K562 (cell line): ENCODE data around the gene POLD4. TPM values are rescaled to one million over a fixed set of nuclear protein-coding genes. Genes with fewer than 3 reads are reported as not detected.

ENCODE experiments used
- EGR1 ChIP-seq: fragments of 450-650 bp; conservative IDR thresholded peaks from 2 replicates; pipeline ENCODE4 v1.6.1; 2017; ENCODE audit warnings: mild to moderate bottlenecking
- ELF1 ChIP-seq: fragments of 200-800 bp; sonication (Bioruptor generic); IDR thresholded peaks from 2 replicates; pipeline ENCODE4 v1.6.1; 2016; ENCODE audit warnings: missing genetic modification characterization, missing compliant biosample characterization
- JUND ChIP-seq, 2 experiments: IDR thresholded peaks; 2 replicates in 1 of 2; 3 replicates in 1 of 2; pipeline ENCODE4 v1.6.1; 2011; ENCODE audit warnings: borderline replicate concordance in 2 of 2, low read depth in 2 of 2, low read length in 2 of 2, improper control_type of control experiment in 1 of 2, missing biosample characterization in 1 of 2, missing genetic modification characterization in 1 of 2, missing genetic modification reagents in 1 of 2
- MAZ ChIP-seq, 2 experiments: fragments of 450-650 bp in 1 of 2; sonication (generic) in 1 of 2; formaldehyde crosslinking; IDR thresholded peaks in 1 of 2; conservative IDR thresholded peaks in 1 of 2; 2 replicates each; pipeline versions ENCODE4 v1.4.0 to v1.5.0; 2020; ENCODE audit warnings: mild to moderate bottlenecking in 1 of 2, missing genetic modification reagents in 1 of 2
- NR2C1 ChIP-seq, 2 experiments: fragments of 450-650 bp; IDR thresholded peaks; 2 replicates each; pipeline ENCODE4 v1.6.1; 2017; ENCODE audit warnings: mild to moderate bottlenecking in 2 of 2, antibody characterized with exemption in 1 of 2, inconsistent platforms in 1 of 2, missing compliant biosample characterization in 1 of 2, missing genetic modification characterization in 1 of 2
- RFX7 ChIP-seq: fragments of 250-450 bp; sonication (Bioruptor Pico); IDR thresholded peaks from 2 replicates; pipeline ENCODE4 v1.5.1; 2021; ENCODE audit warnings: mild to moderate bottlenecking
- SETDB1 ChIP-seq: IDR thresholded peaks from one replicate; pipeline ENCODE4 v1.6.1; 2012; ENCODE audit warnings: low read length, control low read depth, inconsistent platforms
- SP1 ChIP-seq: sonication (generic); formaldehyde crosslinking; IDR thresholded peaks from 2 replicates; pipeline ENCODE4 v1.8.1; 2022; ENCODE audit warnings: mild to moderate bottlenecking, missing genetic modification reagents
- SPI1 ChIP-seq: IDR thresholded peaks from 2 replicates; pipeline ENCODE4 v1.6.1; 2011; ENCODE audit warnings: low read depth, low read length, control low read depth, borderline replicate concordance
- ZNF551 ChIP-seq: fragments of 250-450 bp; sonication (Bioruptor Pico); IDR thresholded peaks from 2 replicates; pipeline ENCODE4 v1.5.0; 2021; ENCODE audit warnings: mild to moderate bottlenecking, moderate library complexity
- polyA plus RNA-seq, 8 experiments: library from polyadenylated mRNA; depleted of rRNA in 4 of 8; stranded (reverse) in 5 of 8; unstranded in 3 of 8; fragments of >200 nt; fragmentation: Nextera tagmentation in 2 of 8; fragmentation: Illumina TruSeq in 1 of 8; extraction: Ambion mirVana in 2 of 8; extraction: Trizol in 1 of 8; gene quantifications; 2 replicates each; pipeline versions ENCODE4 v1.2.1 to v1.2.3, GENCODE V29; 2011 to 2014; ENCODE audit warnings: inconsistent platforms in 1 of 8, missing spikeins in 1 of 8
- total RNA-seq, 7 experiments: library from RNA; depleted of rRNA in 6 of 7; stranded (reverse); fragments of >200 nt in 6 of 7; fragmentation: Illumina TruSeq in 2 of 7; extraction: Trizol in 2 of 7; gene quantifications; 2 replicates each; pipeline versions ENCODE4 v1.2.1 to v1.2.3, GENCODE V29; 2011 to 2021; ENCODE audit warnings: low replicate concordance in 1 of 7
- TF ChIP-seq, protein P1 (sequence below), 2 experiments: fragments of 450-650 bp; IDR thresholded peaks; 2 replicates each; pipeline ENCODE4 v1.6.1; 2016; ENCODE audit warnings: mild to moderate bottlenecking in 2 of 2, borderline replicate concordance in 1 of 2, low read depth in 1 of 2, moderate library complexity in 1 of 2
- TF ChIP-seq, protein P2 (sequence below), 2 experiments: fragments of 250-450 bp in 1 of 2; fragments of 450-650 bp in 1 of 2; sonication (Bioruptor Pico) in 1 of 2; IDR thresholded peaks; 2 replicates each; pipeline versions ENCODE4 v1.6.1 to v1.8.0; 2016 to 2021; ENCODE audit warnings: mild to moderate bottlenecking in 2 of 2, moderate library complexity in 2 of 2, missing compliant biosample characterization in 1 of 2, missing genetic modification characterization in 1 of 2
- TF ChIP-seq, protein P3 (sequence below): sonication (generic); IDR thresholded peaks from 2 replicates; pipeline ENCODE4 v1.6.1; 2016
- TF ChIP-seq, protein P4 (sequence below): fragments of 450-650 bp; IDR thresholded peaks from 2 replicates; pipeline ENCODE4 v1.6.1; 2016; ENCODE audit warnings: low read depth, mild to moderate bottlenecking, moderate library complexity

The POLD4 gene
- total and polyA plus RNA-seq, 9 of the 15 experiments (the other 6 are each of a cell fraction or from before 2014, with no cell fraction given): 5.8 to 64.5 (median 18.3) TPM

DNA sequence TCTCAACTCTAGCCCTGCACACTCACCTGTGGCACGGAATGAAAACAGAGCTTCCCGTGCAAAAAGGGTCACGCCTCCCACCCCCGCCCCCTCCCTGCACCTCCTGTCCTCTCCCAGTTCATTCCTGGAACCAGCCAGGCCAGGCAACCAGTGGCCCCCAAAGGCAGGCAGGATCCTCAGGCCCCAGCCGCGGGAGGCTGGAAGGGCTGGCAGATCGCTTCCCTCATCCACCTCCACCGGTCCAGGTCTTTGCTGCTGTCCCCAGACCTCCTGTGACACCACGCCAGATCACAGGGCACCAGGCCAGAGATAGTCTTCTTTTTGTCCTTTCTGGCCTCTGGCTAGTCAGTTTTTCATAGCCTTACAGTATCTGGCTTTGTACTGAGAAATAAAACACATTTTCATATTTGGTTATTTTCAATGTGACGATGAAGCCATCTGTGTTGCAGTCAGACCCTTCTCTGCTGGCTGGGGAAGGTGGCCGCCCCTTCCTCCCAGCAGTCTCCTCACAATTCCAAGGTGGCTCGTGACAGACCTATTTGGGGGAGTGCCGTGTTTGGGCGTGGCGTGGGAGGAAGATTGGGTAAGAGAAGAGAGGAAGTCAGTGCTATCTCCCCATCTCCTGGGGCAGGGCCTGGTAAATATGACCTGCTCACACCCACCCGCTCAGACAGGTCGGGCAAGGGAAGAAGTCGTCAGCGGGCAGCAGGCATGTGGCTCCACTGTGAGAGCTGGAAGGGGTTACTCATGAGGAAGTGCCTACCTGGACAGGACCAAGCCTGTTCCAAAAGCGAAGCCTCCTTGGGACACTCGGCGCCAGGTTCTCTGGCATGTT is 40.9 kb downstream of the POLD4 start (continued):
- TF ChIP-seq, protein P1, sequence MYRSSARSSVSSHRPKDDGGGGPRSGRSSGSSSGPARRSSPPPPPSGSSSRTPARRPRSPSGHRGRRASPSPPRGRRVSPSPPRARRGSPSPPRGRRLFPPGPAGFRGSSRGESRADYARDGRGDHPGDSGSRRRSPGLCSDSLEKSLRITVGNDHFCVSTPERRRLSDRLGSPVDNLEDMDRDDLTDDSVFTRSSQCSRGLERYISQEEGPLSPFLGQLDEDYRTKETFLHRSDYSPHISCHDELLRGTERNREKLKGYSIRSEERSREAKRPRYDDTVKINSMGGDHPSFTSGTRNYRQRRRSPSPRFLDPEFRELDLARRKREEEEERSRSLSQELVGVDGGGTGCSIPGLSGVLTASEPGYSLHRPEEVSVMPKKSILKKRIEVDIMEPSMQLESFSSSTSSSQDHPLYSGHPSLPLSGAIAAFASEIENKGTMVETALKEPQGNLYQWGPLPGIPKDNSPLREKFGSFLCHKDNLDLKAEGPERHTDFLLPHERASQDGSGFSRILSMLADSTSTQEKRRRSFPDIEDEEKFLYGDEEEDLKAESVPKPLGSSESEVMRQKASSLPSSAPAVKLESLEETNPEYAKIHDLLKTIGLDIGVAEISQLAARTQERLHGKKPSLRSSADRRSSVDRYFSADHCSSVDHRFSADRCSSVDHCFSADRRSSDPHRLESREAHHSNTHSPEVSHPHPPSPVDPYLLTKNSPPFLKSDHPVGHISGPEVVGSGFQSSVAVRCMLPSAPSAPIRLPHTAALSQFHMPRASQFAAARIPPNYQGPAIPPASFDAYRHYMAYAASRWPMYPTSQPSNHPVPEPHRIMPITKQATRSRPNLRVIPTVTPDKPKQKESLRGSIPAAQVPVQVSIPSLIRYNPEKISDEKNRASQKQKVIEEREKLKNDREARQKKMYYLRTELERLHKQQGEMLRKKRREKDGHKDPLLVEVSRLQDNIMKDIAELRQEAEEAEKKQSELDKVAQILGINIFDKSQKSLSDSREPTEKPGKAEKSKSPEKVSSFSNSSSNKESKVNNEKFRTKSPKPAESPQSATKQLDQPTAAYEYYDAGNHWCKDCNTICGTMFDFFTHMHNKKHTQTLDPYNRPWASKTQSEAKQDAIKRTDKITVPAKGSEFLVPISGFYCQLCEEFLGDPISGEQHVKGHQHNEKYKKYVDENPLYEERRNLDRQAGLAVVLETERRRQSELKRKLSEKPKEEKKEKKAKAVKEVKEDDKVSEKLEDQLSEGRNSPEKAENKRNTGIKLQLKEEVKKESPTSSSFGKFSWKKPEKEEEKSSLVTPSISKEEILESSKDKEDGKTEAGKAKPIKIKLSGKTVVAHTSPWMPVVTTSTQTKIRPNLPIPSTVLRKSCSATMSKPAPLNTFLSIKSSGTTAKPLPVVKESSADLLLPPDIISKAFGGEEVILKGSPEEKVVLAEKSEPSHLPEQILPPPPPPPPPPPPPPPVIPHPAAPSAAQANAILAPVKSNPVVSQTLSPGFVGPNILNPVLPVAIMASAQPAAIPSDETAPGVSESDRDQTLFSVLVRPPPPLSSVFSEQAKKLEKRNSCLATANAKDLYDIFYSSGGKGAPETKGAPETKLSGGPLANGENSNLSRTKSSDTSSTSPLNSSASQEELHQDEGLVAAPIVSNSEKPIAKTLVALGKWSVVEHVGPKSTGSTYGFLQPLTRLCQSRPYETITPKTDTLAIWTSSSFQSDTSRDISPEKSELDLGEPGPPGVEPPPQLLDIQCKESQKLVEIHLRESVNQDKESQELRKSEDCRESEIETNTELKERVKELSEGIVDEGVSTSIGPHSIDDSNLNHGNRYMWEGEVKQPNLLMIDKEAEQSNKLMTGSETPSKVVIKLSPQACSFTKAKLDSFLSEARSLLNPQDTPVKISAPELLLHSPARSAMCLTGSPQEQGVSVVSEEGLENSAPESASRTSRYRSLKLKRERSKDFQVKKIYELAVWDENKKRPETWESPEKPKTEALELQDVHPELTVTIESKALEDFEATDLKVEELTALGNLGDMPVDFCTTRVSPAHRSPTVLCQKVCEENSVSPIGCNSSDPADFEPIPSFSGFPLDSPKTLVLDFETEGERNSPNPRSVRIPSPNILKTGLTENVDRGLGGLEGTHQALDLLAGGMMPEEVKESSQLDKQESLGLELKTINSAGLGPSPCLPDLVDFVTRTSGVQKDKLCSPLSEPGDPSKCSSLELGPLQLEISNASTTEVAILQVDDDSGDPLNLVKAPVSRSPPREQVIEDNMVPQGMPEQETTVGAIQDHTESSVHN (IDR thresholded peaks at IDR 0.05; ENCODE audit: borderline replicate concordance in 1 of 2, low read depth in 1 of 2): peak in 1 of 2 experiments; percentile 36; a peak in 1 of 4 replicates
- TF ChIP-seq SP1 (CRISPR knock-in tag) (peak; percentile 48; the same call in 1 of the 2 replicates), MAZ (CRISPR knock-in tag; conservative IDR thresholded peaks at IDR 0.05 in 1 of 2, IDR thresholded peaks at IDR 0.05 in 1 of 2) (peak in 1 of 2 experiments; percentile 39; a peak in 1 of 4 replicates), SETDB1 (no peak), ELF1 (tag) (peak; percentile 2; the same call in 1 of the 2 replicates), SPI1 (peak; percentile 97), RFX7 (no peak), ZNF551 (CRISPR knock-in tag) (no peak), JUND (IDR thresholded peaks at IDR 0.05; ENCODE audit: borderline replicate concordance, low read depth, low read length) (peak; percentile 69; the same call in 1 of the 2 replicates), JUND (tag; IDR thresholded peaks at IDR 0.05; ENCODE audit: borderline replicate concordance, low read depth, low read length) (peak; percentile 79; the same call in 1 of the 3 replicates), NR2C1 (IDR thresholded peaks at IDR 0.05) (peak; percentile 50; the same call in 1 of the 2 replicates), NR2C1 (tag; IDR thresholded peaks at IDR 0.05) (peak; percentile 45; the same call in 1 of the 2 replicates), EGR1 (peak; percentile 96)
- TF ChIP-seq, protein P2, sequence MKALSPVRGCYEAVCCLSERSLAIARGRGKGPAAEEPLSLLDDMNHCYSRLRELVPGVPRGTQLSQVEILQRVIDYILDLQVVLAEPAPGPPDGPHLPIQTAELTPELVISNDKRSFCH (CRISPR knock-in tag; IDR thresholded peaks at IDR 0.05): no peak
- TF ChIP-seq, protein P2 (tag; IDR thresholded peaks at IDR 0.05): peak; percentile 62
- TF ChIP-seq, protein P3, sequence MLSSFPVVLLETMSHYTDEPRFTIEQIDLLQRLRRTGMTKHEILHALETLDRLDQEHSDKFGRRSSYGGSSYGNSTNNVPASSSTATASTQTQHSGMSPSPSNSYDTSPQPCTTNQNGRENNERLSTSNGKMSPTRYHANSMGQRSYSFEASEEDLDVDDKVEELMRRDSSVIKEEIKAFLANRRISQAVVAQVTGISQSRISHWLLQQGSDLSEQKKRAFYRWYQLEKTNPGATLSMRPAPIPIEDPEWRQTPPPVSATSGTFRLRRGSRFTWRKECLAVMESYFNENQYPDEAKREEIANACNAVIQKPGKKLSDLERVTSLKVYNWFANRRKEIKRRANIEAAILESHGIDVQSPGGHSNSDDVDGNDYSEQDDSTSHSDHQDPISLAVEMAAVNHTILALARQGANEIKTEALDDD: peak; percentile 72
- TF ChIP-seq, protein P4, sequence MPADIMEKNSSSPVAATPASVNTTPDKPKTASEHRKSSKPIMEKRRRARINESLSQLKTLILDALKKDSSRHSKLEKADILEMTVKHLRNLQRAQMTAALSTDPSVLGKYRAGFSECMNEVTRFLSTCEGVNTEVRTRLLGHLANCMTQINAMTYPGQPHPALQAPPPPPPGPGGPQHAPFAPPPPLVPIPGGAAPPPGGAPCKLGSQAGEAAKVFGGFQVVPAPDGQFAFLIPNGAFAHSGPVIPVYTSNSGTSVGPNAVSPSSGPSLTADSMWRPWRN: peak; percentile 69
